ENCODE measurements around the gene ATXN1.

ATXN1 gene

GRCh38 chr6:16331384-16332174 lies 429.7 kb downstream of the ATXN1 start:
- H3K4me1 ChIP-seq (ENCODE audit: control insufficient read depth in 1 of 2, insufficient read depth in 2 of 2, low read length in 2 of 2): peaks cover 12 to 20% of the 10 kb centered on the region in 2 donors
- H3K27ac ChIP-seq (ENCODE audit: low read length): no peak overlapping the region
- no peaks in the 10 kb centered on the region for H3K27me3 ChIP-seq (ENCODE audit: low read depth, low read length)
- no peak overlapping the region for H3K4me3 ChIP-seq (ENCODE audit: low read depth in 1 of 2, low read length in 2 of 2)
- peaks cover under 1 to 16% of the 10 kb centered on the region in 2 donors for H3K36me3 ChIP-seq (ENCODE audit: control insufficient read depth in 1 of 2, insufficient read depth in 2 of 2, low read length in 2 of 2)
- no peaks in the 10 kb centered on the region for H3K9me3 ChIP-seq (ENCODE audit: control insufficient read depth in 1 of 2, low read length in 2 of 2)

- Histone ChIP-seq H3K27me3 (ENCODE audit: low read depth, low read length) (no peaks in the 10 kb centered on the region), H3K36me3 (ENCODE audit: control insufficient read depth in 1 of 2, insufficient read depth in 2 of 2, low read length in 2 of 2) (peaks cover 6 to 27% of the 10 kb centered on the region in 2 donors), H3K4me3 (ENCODE audit: low read depth in 1 of 2, low read length in 2 of 2) (no peak overlapping the region), H3K4me1 (ENCODE audit: control insufficient read depth in 1 of 2, insufficient read depth in 2 of 2, low read length in 2 of 2) (peaks cover 12 to 20% of the 10 kb centered on the region in 2 donors), H3K9me3 (ENCODE audit: control insufficient read depth in 1 of 2, low read length in 2 of 2) (no peaks in the 10 kb centered on the region), H3K27ac (ENCODE audit: low read length) (no peak overlapping the region)
Observed at GRCh38 chr6:16329233-16329632, 432.0 kb downstream of the ATXN1 start.

- H3K36me3 ChIP-seq (ENCODE audit: control insufficient read depth in 1 of 2, insufficient read depth in 2 of 2, low read length in 2 of 2): peaks cover 6 to 27% of the 10 kb centered on the region in 2 donors
- H3K9me3 ChIP-seq (ENCODE audit: control insufficient read depth in 1 of 2, low read length in 2 of 2): no peaks in the 10 kb centered on the region
- no peak overlapping the region for H3K4me3 ChIP-seq (ENCODE audit: low read depth in 1 of 2, low read length in 2 of 2)
- peaks cover 12 to 18% of the 10 kb centered on the region in 2 donors for H3K4me1 ChIP-seq (ENCODE audit: control insufficient read depth in 1 of 2, insufficient read depth in 2 of 2, low read length in 2 of 2)
- no peaks in the 10 kb centered on the region for H3K27me3 ChIP-seq (ENCODE audit: low read depth, low read length)
- H3K27ac ChIP-seq (ENCODE audit: low read length): no peak overlapping the region
Observed at GRCh38 chr6:16327777-16328325, 433.4 kb downstream of the ATXN1 start.

- H3K9me3 ChIP-seq (ENCODE audit: control insufficient read depth in 1 of 2, low read length in 2 of 2): no peaks in the 10 kb centered on the region
- H3K4me3 ChIP-seq (ENCODE audit: low read depth in 1 of 2, low read length in 2 of 2): no peak overlapping the region
- no peaks in the 10 kb centered on the region for H3K27me3 ChIP-seq (ENCODE audit: low read depth, low read length)
- H3K4me1 ChIP-seq (ENCODE audit: control insufficient read depth in 1 of 2, insufficient read depth in 2 of 2, low read length in 2 of 2): peaks cover 10 to 16% of the 10 kb centered on the region in 2 donors
- peaks cover 6 to 27% of the 10 kb centered on the region in 2 donors for H3K36me3 ChIP-seq (ENCODE audit: control insufficient read depth in 1 of 2, insufficient read depth in 2 of 2, low read length in 2 of 2)
- H3K27ac ChIP-seq (ENCODE audit: low read length): no peak overlapping the region
Observed at GRCh38 chr6:16326971-16327776, 434.1 kb downstream of the ATXN1 start.

- Histone ChIP-seq H3K27me3 (ENCODE audit: low read depth, low read length) (no peaks in the 10 kb centered on the region), H3K27ac (ENCODE audit: low read length) (no peak overlapping the region), H3K36me3 (ENCODE audit: control insufficient read depth in 1 of 2, insufficient read depth in 2 of 2, low read length in 2 of 2) (peaks cover 6 to 27% of the 10 kb centered on the region in 2 donors), H3K4me1 (ENCODE audit: control insufficient read depth in 1 of 2, insufficient read depth in 2 of 2, low read length in 2 of 2) (peaks cover 5 to 10% of the 10 kb centered on the region in 2 donors), H3K4me3 (ENCODE audit: low read depth in 1 of 2, low read length in 2 of 2) (no peak overlapping the region), H3K9me3 (ENCODE audit: control insufficient read depth in 1 of 2, low read length in 2 of 2) (no peaks in the 10 kb centered on the region)
Observed at GRCh38 chr6:16326531-16326930, 434.7 kb downstream of the ATXN1 start.

GRCh38 chr6:16324606-16325225 lies 436.5 kb downstream of the ATXN1 start:
- Histone ChIP-seq H3K27ac (ENCODE audit: low read length) (no peak overlapping the region), H3K27me3 (ENCODE audit: low read depth, low read length) (no peaks in the 10 kb centered on the region), H3K36me3 (ENCODE audit: control insufficient read depth in 1 of 2, insufficient read depth in 2 of 2, low read length in 2 of 2) (peaks cover 6 to 32% of the 10 kb centered on the region in 2 donors), H3K4me3 (ENCODE audit: low read depth in 1 of 2, low read length in 2 of 2) (no peak overlapping the region), H3K4me1 (ENCODE audit: control insufficient read depth in 1 of 2, insufficient read depth in 2 of 2, low read length in 2 of 2) (peaks cover 17 to 25% of the 10 kb centered on the region in 2 donors), H3K9me3 (ENCODE audit: control insufficient read depth in 1 of 2, low read length in 2 of 2) (no peaks in the 10 kb centered on the region)

- Histone ChIP-seq H3K36me3 (ENCODE audit: control insufficient read depth in 1 of 2, insufficient read depth in 2 of 2, low read length in 2 of 2) (peaks cover 6 to 32% of the 10 kb centered on the region in 2 donors), H3K4me3 (ENCODE audit: low read depth in 1 of 2, low read length in 2 of 2) (no peak overlapping the region), H3K27me3 (ENCODE audit: low read depth, low read length) (no peaks in the 10 kb centered on the region), H3K4me1 (ENCODE audit: control insufficient read depth in 1 of 2, insufficient read depth in 2 of 2, low read length in 2 of 2) (peaks cover 22 to 31% of the 10 kb centered on the region in 2 donors), H3K9me3 (ENCODE audit: control insufficient read depth in 1 of 2, low read length in 2 of 2) (no peaks in the 10 kb centered on the region), H3K27ac (ENCODE audit: low read length) (no peak overlapping the region)
Observed at GRCh38 chr6:16324184-16324583, 437.1 kb downstream of the ATXN1 start.

GRCh38 chr6:16322666-16323312 lies 438.5 kb downstream of the ATXN1 start:
- no peaks in the 10 kb centered on the region for H3K27me3 ChIP-seq (ENCODE audit: low read depth, low read length)
- no peaks in the 10 kb centered on the region for H3K9me3 ChIP-seq (ENCODE audit: control insufficient read depth in 1 of 2, low read length in 2 of 2)
- no peak overlapping the region for H3K27ac ChIP-seq (ENCODE audit: low read length)
- no peak overlapping the region for H3K4me3 ChIP-seq (ENCODE audit: low read depth in 1 of 2, low read length in 2 of 2)
- H3K4me1 ChIP-seq (ENCODE audit: control insufficient read depth in 1 of 2, insufficient read depth in 2 of 2, low read length in 2 of 2): peaks cover 23 to 37% of the 10 kb centered on the region in 2 donors
- peaks cover 6 to 27% of the 10 kb centered on the region in 2 donors for H3K36me3 ChIP-seq (ENCODE audit: control insufficient read depth in 1 of 2, insufficient read depth in 2 of 2, low read length in 2 of 2)

- Histone ChIP-seq H3K36me3 (ENCODE audit: control insufficient read depth in 1 of 2, insufficient read depth in 2 of 2, low read length in 2 of 2) (peaks cover 6 to 18% of the 10 kb centered on the region in 2 donors), H3K27ac (ENCODE audit: low read length) (no peak overlapping the region), H3K9me3 (ENCODE audit: control insufficient read depth in 1 of 2, low read length in 2 of 2) (no peaks in the 10 kb centered on the region), H3K4me1 (ENCODE audit: control insufficient read depth in 1 of 2, insufficient read depth in 2 of 2, low read length in 2 of 2) (peaks cover 23 to 37% of the 10 kb centered on the region in 2 donors), H3K4me3 (ENCODE audit: low read depth in 1 of 2, low read length in 2 of 2) (no peak overlapping the region), H3K27me3 (ENCODE audit: low read depth, low read length) (no peaks in the 10 kb centered on the region)
Observed at GRCh38 chr6:16321826-16322225, 439.4 kb downstream of the ATXN1 start.

- no peak overlapping the region for H3K27ac ChIP-seq (ENCODE audit: low read length)
- no peak overlapping the region for H3K4me3 ChIP-seq (ENCODE audit: low read depth in 1 of 2, low read length in 2 of 2)
- H3K27me3 ChIP-seq (ENCODE audit: low read depth, low read length): no peaks in the 10 kb centered on the region
- H3K4me1 ChIP-seq (ENCODE audit: control insufficient read depth in 1 of 2, insufficient read depth in 2 of 2, low read length in 2 of 2): peaks cover 23 to 37% of the 10 kb centered on the region in 2 donors
- peaks cover 3 to 13% of the 10 kb centered on the region in 2 donors for H3K36me3 ChIP-seq (ENCODE audit: control insufficient read depth in 1 of 2, insufficient read depth in 2 of 2, low read length in 2 of 2)
- H3K9me3 ChIP-seq (ENCODE audit: control insufficient read depth in 1 of 2, low read length in 2 of 2): no peaks in the 10 kb centered on the region
Observed at GRCh38 chr6:16321341-16321710, 439.9 kb downstream of the ATXN1 start.

All from muscle layer of duodenum (tissue), 2 donors.